Mesendoderm (in vitro differentiated cells): ENCODE data around the gene YTHDF1.

Experiments used
- DNase-seq: peaks from one replicate; pipeline ENCODE4 v3.0.0; 2013
- H2AK5ac ChIP-seq: 2 replicates; pipeline ENCODE4 v1.6.1; 2013; ENCODE audit warnings: low read length, inconsistent platforms
- H2BK120ac ChIP-seq: 2 replicates; pipeline ENCODE4 v1.6.1; 2013; ENCODE audit warnings: low read depth, mild to moderate bottlenecking, low read length, moderate library complexity, mixed read lengths
- H2BK15ac ChIP-seq: replicated peaks from 2 replicates; pipeline ENCODE4 v1.6.1; 2013; ENCODE audit warnings: low read depth, mild to moderate bottlenecking, moderate library complexity
- H2BK5ac ChIP-seq: 2 replicates; pipeline ENCODE4 v1.6.1; 2013; ENCODE audit warnings: low read length, inconsistent platforms
- H3K18ac ChIP-seq: 2 replicates; pipeline ENCODE4 v1.6.1; 2013; ENCODE audit warnings: mild to moderate bottlenecking, low read length, mixed read lengths
- H3K23ac ChIP-seq: one replicate; pipeline ENCODE4 v1.6.1; 2013; ENCODE audit warnings: low read length
- H3K27ac ChIP-seq: 2 replicates; pipeline ENCODE4 v1.5.1; 2013; ENCODE audit warnings: low read depth, mild to moderate bottlenecking, inconsistent platforms, low read length, moderate library complexity
- H3K27me3 ChIP-seq: 2 replicates; pipeline ENCODE4 v1.6.1; 2013; ENCODE audit warnings: low read length, control low read depth, mild to moderate bottlenecking, inconsistent platforms; ENCODE audit not compliant: insufficient read depth, poor library complexity
- H3K36me3 ChIP-seq: 2 replicates; pipeline ENCODE4 v1.6.1; 2013; ENCODE audit warnings: low read length, inconsistent platforms; ENCODE audit not compliant: control insufficient read depth, insufficient read depth
- H3K4ac ChIP-seq: one replicate; pipeline ENCODE4 v1.6.1; 2013; ENCODE audit warnings: low read depth, mild to moderate bottlenecking, low read length, moderate library complexity
- H3K4me1 ChIP-seq: 2 replicates; pipeline ENCODE4 v1.6.1; 2013; ENCODE audit warnings: low read depth, low read length, inconsistent platforms; ENCODE audit not compliant: control insufficient read depth
- H3K4me2 ChIP-seq: 2 replicates; pipeline ENCODE4 v1.6.1; 2013; ENCODE audit warnings: low read length
- H3K4me3 ChIP-seq: 2 replicates; pipeline ENCODE4 v1.5.1; 2013; ENCODE audit warnings: mild to moderate bottlenecking, low read length
- H3K56ac ChIP-seq: one replicate; pipeline ENCODE4 v1.6.1; 2013; ENCODE audit warnings: low read length
- H3K79me1 ChIP-seq: 2 replicates; pipeline ENCODE4 v1.6.1; 2013; ENCODE audit warnings: low read length, inconsistent platforms
- H3K79me2 ChIP-seq: 2 replicates; pipeline ENCODE4 v1.6.1; 2013; ENCODE audit warnings: mild to moderate bottlenecking, low read length; ENCODE audit not compliant: control insufficient read depth, insufficient read depth
- H3K9ac ChIP-seq: 2 replicates; pipeline ENCODE4 v1.6.1; 2013; ENCODE audit warnings: low read length, inconsistent platforms
- H4K5ac ChIP-seq: one replicate; pipeline ENCODE4 v1.6.1; 2013; ENCODE audit warnings: low read length
- H4K8ac ChIP-seq: one replicate; pipeline ENCODE4 v1.6.1; 2013; ENCODE audit warnings: low read depth, mild to moderate bottlenecking, control low read depth, low read length, moderate library complexity
- WGBS: extraction: QIAGEN DNeasy Blood & Tissue Kit; methylation state at CpG from one replicate; pipeline ENCODE4 v1.1.7; 2013; ENCODE audit warnings: low lambda C conversion rate, missing lambda C conversion rate; ENCODE audit not compliant: insufficient coverage; ENCODE audit errors: extremely low coverage; 5-methylcytosine and 5-hydroxymethylcytosine counted together

YTHDF1 gene

GRCh38 chr20:63164484-63165355 lies 51.2 kb downstream of the YTHDF1 start:
- H3K27ac ChIP-seq, result no peak overlapping the region
- H2BK120ac ChIP-seq, result no peak overlapping the region
- no peak overlapping the region for H2BK5ac ChIP-seq
- H3K4me2 ChIP-seq, result no peak overlapping the region
- no peak overlapping the region for H3K4ac ChIP-seq
- no peak overlapping the region for H3K4me3 ChIP-seq
- H3K23ac ChIP-seq, result no peak overlapping the region
- H3K36me3 ChIP-seq, result no peaks in the 10 kb centered on the region
- no peak overlapping the region for H3K9ac ChIP-seq
- no peaks in the 10 kb centered on the region for H3K4me1 ChIP-seq
- H4K5ac ChIP-seq, result no peak overlapping the region
- no peaks in the 10 kb centered on the region for H3K27me3 ChIP-seq
- H2AK5ac ChIP-seq, result no peak overlapping the region
- no CpG with 5 or more reads among the region's 24 CpGs for WGBS
- no peak overlapping the region for H3K18ac ChIP-seq
- DNase-seq, result no peak
- no peaks in the 10 kb centered on the region for H3K79me1 ChIP-seq
- no peak overlapping the region for H4K8ac ChIP-seq
- no peak overlapping the region for H3K56ac ChIP-seq
- no peaks in the 10 kb centered on the region for H3K79me2 ChIP-seq
- no peak overlapping the region for H2BK15ac ChIP-seq

GRCh38 chr20:63163596-63164483 lies 52.1 kb downstream of the YTHDF1 start:
- Histone ChIP-seq H2BK5ac (no peak overlapping the region), H3K27me3 (no peaks in the 10 kb centered on the region), H4K5ac (no peak overlapping the region), H3K4me3 (no peak overlapping the region), H3K27ac (no peak overlapping the region), H3K4me2 (no peak overlapping the region), H3K79me2 (no peaks in the 10 kb centered on the region), H2AK5ac (no peak overlapping the region), H3K79me1 (no peaks in the 10 kb centered on the region), H4K8ac (no peak overlapping the region), H3K23ac (no peak overlapping the region), H3K4ac (no peak overlapping the region), H3K4me1 (no peaks in the 10 kb centered on the region), H3K36me3 (no peaks in the 10 kb centered on the region), H2BK120ac (no peak overlapping the region), H3K9ac (no peak overlapping the region), H3K56ac (no peak overlapping the region), H2BK15ac (no peak overlapping the region), H3K18ac (no peak overlapping the region)
- WGBS, result no CpG with 5 or more reads among the region's 17 CpGs
- DNase-seq, result no peak

GRCh38 chr20:63163171-63163570 lies 52.8 kb downstream of the YTHDF1 start:
- H3K79me1 ChIP-seq, result no peaks in the 10 kb centered on the region
- no peak overlapping the region for H3K27ac ChIP-seq
- no peak overlapping the region for H3K18ac ChIP-seq
- DNase-seq, result no peak
- H2BK5ac ChIP-seq, result no peak overlapping the region
- H4K8ac ChIP-seq, result no peak overlapping the region
- no peak overlapping the region for H3K4me3 ChIP-seq
- no peak overlapping the region for H2AK5ac ChIP-seq
- H3K27me3 ChIP-seq, result no peaks in the 10 kb centered on the region
- H2BK15ac ChIP-seq, result no peak overlapping the region
- no peaks in the 10 kb centered on the region for H3K79me2 ChIP-seq
- no peak overlapping the region for H3K9ac ChIP-seq
- no peak overlapping the region for H3K4me2 ChIP-seq
- no peak overlapping the region for H3K23ac ChIP-seq
- H3K56ac ChIP-seq, result no peak overlapping the region
- H3K4me1 ChIP-seq, result no peaks in the 10 kb centered on the region
- H2BK120ac ChIP-seq, result no peak overlapping the region
- H4K5ac ChIP-seq, result no peak overlapping the region
- no CpG with 5 or more reads among the region's 6 CpGs for WGBS
- no peaks in the 10 kb centered on the region for H3K36me3 ChIP-seq
- no peak overlapping the region for H3K4ac ChIP-seq

GRCh38 chr20:63162206-63162795 lies 53.6 kb downstream of the YTHDF1 start:
- H3K9ac ChIP-seq, result no peak overlapping the region
- no peaks in the 10 kb centered on the region for H3K27me3 ChIP-seq
- H3K27ac ChIP-seq, result no peak overlapping the region
- no peak overlapping the region for H3K4ac ChIP-seq
- no peak overlapping the region for H2BK5ac ChIP-seq
- DNase-seq, result no peak
- no CpG with 5 or more reads among the region's 19 CpGs for WGBS
- no peak overlapping the region for H2BK120ac ChIP-seq
- no peak overlapping the region for H4K8ac ChIP-seq
- H2AK5ac ChIP-seq, result no peak overlapping the region
- H3K56ac ChIP-seq, result no peak overlapping the region
- H3K36me3 ChIP-seq, result no peaks in the 10 kb centered on the region
- no peak overlapping the region for H4K5ac ChIP-seq
- H3K79me2 ChIP-seq, result no peaks in the 10 kb centered on the region
- no peak overlapping the region for H3K4me2 ChIP-seq
- no peak overlapping the region for H3K18ac ChIP-seq
- no peak overlapping the region for H3K4me3 ChIP-seq
- no peak overlapping the region for H2BK15ac ChIP-seq
- H3K79me1 ChIP-seq, result no peaks in the 10 kb centered on the region
- no peak overlapping the region for H3K23ac ChIP-seq
- H3K4me1 ChIP-seq, result no peaks in the 10 kb centered on the region

GRCh38 chr20:63161176-63161651 lies 54.7 kb downstream of the YTHDF1 start:
- no peaks in the 10 kb centered on the region for H3K79me2 ChIP-seq
- H3K27ac ChIP-seq, result no peak overlapping the region
- H2BK15ac ChIP-seq, result no peak overlapping the region
- no CpG with 5 or more reads among the region's 11 CpGs for WGBS
- H2BK120ac ChIP-seq, result no peak overlapping the region
- H3K4me2 ChIP-seq, result no peak overlapping the region
- H2BK5ac ChIP-seq, result no peak overlapping the region
- H3K9ac ChIP-seq, result no peak overlapping the region
- no peak overlapping the region for H3K18ac ChIP-seq
- no peak overlapping the region for H4K8ac ChIP-seq
- H4K5ac ChIP-seq, result no peak overlapping the region
- no peak overlapping the region for H3K4me3 ChIP-seq
- H3K27me3 ChIP-seq, result no peaks in the 10 kb centered on the region
- H3K36me3 ChIP-seq, result no peaks in the 10 kb centered on the region
- H3K79me1 ChIP-seq, result no peaks in the 10 kb centered on the region
- no peak overlapping the region for H3K23ac ChIP-seq
- H2AK5ac ChIP-seq, result no peak overlapping the region
- no peak overlapping the region for H3K4ac ChIP-seq
- H3K4me1 ChIP-seq, result no peaks in the 10 kb centered on the region
- H3K56ac ChIP-seq, result no peak overlapping the region
- DNase-seq, result no peak
